Measurements from ENCODE around the gene ASF1B.

ASF1B gene

DNA sequence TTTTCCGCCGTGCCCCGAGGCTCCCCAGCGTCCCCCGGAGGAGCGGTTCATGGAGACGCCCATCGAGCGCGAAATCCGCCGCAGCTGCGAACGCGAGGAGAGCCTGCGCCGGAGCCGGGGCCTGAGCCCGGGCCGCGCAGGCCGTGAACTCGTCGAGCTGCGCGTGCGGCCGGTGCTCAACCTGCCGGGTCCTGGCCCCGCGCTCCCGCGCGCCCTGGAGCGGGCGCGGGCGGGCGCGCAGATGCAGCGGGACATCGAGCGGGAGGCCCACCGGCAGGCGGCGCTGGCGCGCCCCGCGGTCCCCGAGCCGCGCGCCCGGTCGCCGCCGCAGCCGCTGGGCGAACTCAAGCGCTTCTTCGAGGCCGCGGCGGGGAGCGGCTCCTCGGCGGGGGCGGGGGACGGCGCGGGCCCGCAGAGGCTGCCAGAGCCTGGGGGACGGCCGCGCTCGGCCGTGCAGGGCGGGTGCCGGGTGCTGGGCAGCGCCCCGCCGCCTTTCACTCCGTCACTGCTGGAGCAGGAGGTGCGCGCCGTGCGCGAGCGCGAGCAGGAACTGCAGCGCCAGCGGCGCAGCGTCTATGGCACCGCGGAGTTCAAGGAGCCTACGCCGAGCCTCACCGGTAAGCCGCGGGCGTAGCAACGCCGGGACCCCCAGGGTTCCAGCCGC lies 63.0 kb downstream of the ASF1B start:
- peak overlapping the region; percentile 90 for H3K4me3 ChIP-seq (ENCODE audit: low read depth, low read length)
- peak overlapping the region; percentile 99 for H2AFZ ChIP-seq
- TF ChIP-seq, protein P1, sequence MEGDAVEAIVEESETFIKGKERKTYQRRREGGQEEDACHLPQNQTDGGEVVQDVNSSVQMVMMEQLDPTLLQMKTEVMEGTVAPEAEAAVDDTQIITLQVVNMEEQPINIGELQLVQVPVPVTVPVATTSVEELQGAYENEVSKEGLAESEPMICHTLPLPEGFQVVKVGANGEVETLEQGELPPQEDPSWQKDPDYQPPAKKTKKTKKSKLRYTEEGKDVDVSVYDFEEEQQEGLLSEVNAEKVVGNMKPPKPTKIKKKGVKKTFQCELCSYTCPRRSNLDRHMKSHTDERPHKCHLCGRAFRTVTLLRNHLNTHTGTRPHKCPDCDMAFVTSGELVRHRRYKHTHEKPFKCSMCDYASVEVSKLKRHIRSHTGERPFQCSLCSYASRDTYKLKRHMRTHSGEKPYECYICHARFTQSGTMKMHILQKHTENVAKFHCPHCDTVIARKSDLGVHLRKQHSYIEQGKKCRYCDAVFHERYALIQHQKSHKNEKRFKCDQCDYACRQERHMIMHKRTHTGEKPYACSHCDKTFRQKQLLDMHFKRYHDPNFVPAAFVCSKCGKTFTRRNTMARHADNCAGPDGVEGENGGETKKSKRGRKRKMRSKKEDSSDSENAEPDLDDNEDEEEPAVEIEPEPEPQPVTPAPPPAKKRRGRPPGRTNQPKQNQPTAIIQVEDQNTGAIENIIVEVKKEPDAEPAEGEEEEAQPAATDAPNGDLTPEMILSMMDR (IDR thresholded peaks at IDR 0.05): no peak
- H3K27me3 ChIP-seq (ENCODE audit: control insufficient read depth, insufficient read depth, low read length): no peaks in the 10 kb centered on the region
- H3K79me2 ChIP-seq: no peaks in the 10 kb centered on the region
- H3K27ac ChIP-seq: peak overlapping the region; percentile 97
- no peaks in the 10 kb centered on the region for H3K36me3 ChIP-seq (ENCODE audit: control insufficient read depth, insufficient read depth, low read length)
- H3K9me3 ChIP-seq (ENCODE audit: control insufficient read depth, low read length): no peaks in the 10 kb centered on the region
- H3K9ac ChIP-seq: peak overlapping the region; percentile 16
- peak overlapping the region; percentile 65 for H3K4me2 ChIP-seq (ENCODE audit: low read length)
- H3K4me1 ChIP-seq: peaks cover 6% of the 10 kb centered on the region

DNA sequence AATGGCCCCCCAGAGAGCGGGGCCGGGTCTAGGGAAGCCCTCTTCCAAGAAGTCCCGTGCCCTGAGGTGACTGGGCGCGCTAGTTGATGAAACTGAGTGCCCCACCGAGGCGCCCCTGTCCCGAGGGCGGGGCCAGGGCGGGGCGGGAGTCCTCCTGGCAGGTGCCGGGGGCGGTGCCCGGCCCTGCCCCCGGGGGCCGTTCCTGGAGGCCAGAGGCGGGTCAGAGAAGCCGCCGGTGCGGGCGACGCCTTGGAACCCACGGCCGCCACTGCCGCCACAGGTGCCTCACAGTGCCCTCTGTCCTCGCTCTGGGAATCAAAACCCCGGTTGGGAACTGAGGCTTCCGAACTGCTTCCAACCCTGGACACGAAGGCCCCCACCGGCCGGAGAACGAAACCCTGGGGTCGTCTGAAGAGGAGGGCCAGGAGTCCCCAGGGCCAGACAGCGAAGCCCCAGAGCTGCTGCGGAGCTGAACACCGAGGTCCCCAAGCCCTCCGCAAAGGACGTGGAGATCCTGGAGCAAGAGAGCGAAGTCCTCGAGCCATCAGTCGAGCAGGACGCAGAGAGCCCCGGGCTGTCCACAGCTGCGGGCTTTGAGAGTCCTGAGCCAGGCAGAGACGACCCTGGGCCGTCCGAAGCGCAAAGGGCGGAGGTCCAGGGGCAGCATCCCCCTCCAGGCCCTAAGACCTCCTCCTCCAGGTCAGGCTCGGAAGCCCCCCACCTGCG lies 63.7 kb downstream of the ASF1B start, which contains the start of gene MISP3:
MISP3 (plus strand) TSS at position 252 of the 726 bp plus-strand sequence. CDS start 524 bp downstream, outside the sequence.
- Histone ChIP-seq H3K9me3 (ENCODE audit: control insufficient read depth, low read length) (no peaks in the 10 kb centered on the region), H3K9ac (peak within 1 kb of the TSS; percentile 77), H3K27me3 (ENCODE audit: control insufficient read depth, insufficient read depth, low read length) (no peaks in the 10 kb centered on the region), H3K4me1 (peaks cover 6% of the 10 kb centered on the region), H3K27ac (peak within 1 kb of the TSS; percentile 97), H3K4me2 (ENCODE audit: low read length) (peak within 1 kb of the TSS; percentile 65), H3K79me2 (no peaks in the 10 kb centered on the region), H2AFZ (peak within 1 kb of the TSS; percentile 99), H3K36me3 (ENCODE audit: control insufficient read depth, insufficient read depth, low read length) (no peaks in the 10 kb centered on the region), H3K4me3 (ENCODE audit: low read depth, low read length) (peak within 1 kb of the TSS; percentile 90)
- TF ChIP-seq, protein P1 (IDR thresholded peaks at IDR 0.05): no peak

DNA sequence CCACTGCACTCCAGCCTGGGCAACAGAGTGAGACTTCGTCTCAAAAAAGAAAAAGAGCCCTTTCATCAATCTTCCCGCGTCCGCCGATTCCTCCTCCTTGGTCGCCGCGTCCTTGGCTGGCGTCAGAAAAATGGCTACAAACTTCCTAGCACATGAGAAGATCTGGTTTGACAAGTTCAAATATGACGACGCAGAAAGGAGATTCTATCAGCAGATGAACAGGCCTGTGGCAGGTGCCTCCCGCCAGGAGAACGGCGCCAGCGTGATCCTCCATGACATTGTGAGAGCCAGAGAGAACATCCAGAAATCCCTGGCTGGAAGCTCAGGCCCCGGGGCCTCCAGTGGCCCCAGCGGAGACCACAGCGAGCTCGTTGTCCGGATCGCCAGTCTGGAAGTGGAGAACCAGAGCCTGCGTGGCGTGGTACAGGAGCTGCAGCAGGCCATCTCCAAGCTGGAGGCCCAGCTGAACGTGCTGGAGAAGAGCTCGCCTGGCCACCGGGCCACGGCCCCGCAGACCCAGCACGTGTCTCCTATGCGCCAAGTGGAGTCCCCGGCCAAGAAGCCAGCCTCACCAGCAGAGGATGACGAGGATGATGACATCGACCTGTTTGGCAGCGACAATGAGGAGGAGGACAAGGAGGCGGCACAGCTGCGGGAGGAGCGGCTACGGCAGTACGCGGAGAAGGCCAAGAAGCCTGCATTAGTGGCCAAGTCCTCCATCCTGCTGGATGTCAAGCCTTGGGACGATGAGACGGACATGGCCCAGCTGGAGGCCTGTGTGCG lies 65.9 kb downstream of the ASF1B start:
- H3K27ac ChIP-seq: no peak overlapping the region
- no peak overlapping the region for H3K9ac ChIP-seq
- peaks cover 4% of the 10 kb centered on the region for H3K4me1 ChIP-seq
- no peaks in the 10 kb centered on the region for H3K27me3 ChIP-seq (ENCODE audit: control insufficient read depth, insufficient read depth, low read length)
- H3K36me3 ChIP-seq (ENCODE audit: control insufficient read depth, insufficient read depth, low read length): no peaks in the 10 kb centered on the region
- no peak overlapping the region for H3K4me3 ChIP-seq (ENCODE audit: low read depth, low read length)
- peak overlapping the region; percentile 17 for H3K4me2 ChIP-seq (ENCODE audit: low read length)
- TF ChIP-seq, protein P1 (IDR thresholded peaks at IDR 0.05): no peak
- no peaks in the 10 kb centered on the region for H3K9me3 ChIP-seq (ENCODE audit: control insufficient read depth, low read length)
- H2AFZ ChIP-seq: no peak overlapping the region
- no peaks in the 10 kb centered on the region for H3K79me2 ChIP-seq

All from parathyroid adenoma (tissue), 2 donors.